Anterior cingulate cortex (tissue), 58 donors: Measurements from ENCODE around the gene C5orf52.
"Not testable (repeated sequence)": the region's sequence is repeated elsewhere in the genome, so short reads cannot be mapped to it uniquely, and the experiment has no call there.

Experiments
- DNase-seq, 58 donors: peaks; one replicate each; lab custom pipeline; 2025; lab: John Stamatoyannopoulos, UW

The C5orf52 gene

GRCh38 chr5:157719245-157719644 lies 47.9 kb downstream of the C5orf52 start:
- no peak for DNase-seq

GRCh38 chr5:157721159-157721558 lies 49.8 kb downstream of the C5orf52 start:
- no peak for DNase-seq

- not testable (repeated sequence) for DNase-seq
Observed at GRCh38 chr5:157722895-157723294, 51.6 kb downstream of the C5orf52 start.

GRCh38 chr5:157726607-157727006 lies 55.3 kb downstream of the C5orf52 start:
- not testable (repeated sequence) for DNase-seq

GRCh38 chr5:157727858-157728257 lies 56.5 kb downstream of the C5orf52 start:
- DNase-seq, result not testable (repeated sequence)
